Coronary artery (tissue), 2 donors: Measurements from ENCODE around the gene ASCC2.
"Not testable (repeated sequence)": the region's sequence is repeated elsewhere in the genome, so short reads cannot be mapped to it uniquely, and the experiment has no call there.

Source experiments
- DNase-seq: peaks from one replicate; pipeline ENCODE4 v3.0.0-alpha.2; 2017; ENCODE audit warnings: low spot score
- H3K27ac ChIP-seq, 2 donors: fragments of 200-600 bp; sonication (generic); one replicate each; pipeline ENCODE4 v1.5.1; 2016 to 2019
- H3K4me3 ChIP-seq: fragments of 200-600 bp; sonication (generic); 2 replicates; pipeline ENCODE4 v1.5.1; 2016; ENCODE audit warnings: mild to moderate bottlenecking, moderate library complexity
- TF ChIP-seq, protein P1 (sequence below): fragments of 200-600 bp; sonication (generic); IDR thresholded peaks from one replicate; pipeline ENCODE4 v1.5.1; 2019; ENCODE audit warnings: antibody characterized with exemption

The ASCC2 gene

DNA sequence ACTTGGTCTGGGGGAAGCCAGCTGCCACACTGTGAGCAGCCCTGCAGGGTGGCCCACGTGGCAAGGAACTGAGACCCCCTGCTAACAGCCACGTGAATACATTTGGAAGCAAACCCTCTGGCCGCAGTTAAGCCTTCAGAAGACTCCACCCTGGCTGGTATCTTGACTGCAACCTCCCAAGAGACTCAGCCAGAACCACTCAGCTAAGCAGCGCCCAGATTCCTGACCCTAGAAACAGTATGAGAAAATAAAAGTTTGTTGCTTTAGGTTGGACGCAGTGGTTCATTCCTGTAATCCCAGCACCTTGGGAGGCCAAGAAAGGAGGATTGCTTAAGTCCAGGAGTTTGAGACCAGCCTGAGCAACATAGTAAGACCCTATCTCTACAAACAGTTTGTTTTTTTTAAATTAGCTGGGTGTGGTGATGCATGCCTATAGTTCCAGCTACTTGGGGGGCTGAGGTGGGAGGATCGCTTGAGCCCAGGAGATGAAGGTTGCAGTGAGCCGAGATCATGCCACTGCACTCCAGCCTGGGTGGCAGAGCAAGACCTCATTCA is 79.9 kb downstream of the ASCC2 start:
- DNase-seq: no peak
- H3K4me3 ChIP-seq: no peak overlapping the region
- H3K27ac ChIP-seq: no peak overlapping the region
- TF ChIP-seq, protein P1, sequence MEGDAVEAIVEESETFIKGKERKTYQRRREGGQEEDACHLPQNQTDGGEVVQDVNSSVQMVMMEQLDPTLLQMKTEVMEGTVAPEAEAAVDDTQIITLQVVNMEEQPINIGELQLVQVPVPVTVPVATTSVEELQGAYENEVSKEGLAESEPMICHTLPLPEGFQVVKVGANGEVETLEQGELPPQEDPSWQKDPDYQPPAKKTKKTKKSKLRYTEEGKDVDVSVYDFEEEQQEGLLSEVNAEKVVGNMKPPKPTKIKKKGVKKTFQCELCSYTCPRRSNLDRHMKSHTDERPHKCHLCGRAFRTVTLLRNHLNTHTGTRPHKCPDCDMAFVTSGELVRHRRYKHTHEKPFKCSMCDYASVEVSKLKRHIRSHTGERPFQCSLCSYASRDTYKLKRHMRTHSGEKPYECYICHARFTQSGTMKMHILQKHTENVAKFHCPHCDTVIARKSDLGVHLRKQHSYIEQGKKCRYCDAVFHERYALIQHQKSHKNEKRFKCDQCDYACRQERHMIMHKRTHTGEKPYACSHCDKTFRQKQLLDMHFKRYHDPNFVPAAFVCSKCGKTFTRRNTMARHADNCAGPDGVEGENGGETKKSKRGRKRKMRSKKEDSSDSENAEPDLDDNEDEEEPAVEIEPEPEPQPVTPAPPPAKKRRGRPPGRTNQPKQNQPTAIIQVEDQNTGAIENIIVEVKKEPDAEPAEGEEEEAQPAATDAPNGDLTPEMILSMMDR: no peak

DNA sequence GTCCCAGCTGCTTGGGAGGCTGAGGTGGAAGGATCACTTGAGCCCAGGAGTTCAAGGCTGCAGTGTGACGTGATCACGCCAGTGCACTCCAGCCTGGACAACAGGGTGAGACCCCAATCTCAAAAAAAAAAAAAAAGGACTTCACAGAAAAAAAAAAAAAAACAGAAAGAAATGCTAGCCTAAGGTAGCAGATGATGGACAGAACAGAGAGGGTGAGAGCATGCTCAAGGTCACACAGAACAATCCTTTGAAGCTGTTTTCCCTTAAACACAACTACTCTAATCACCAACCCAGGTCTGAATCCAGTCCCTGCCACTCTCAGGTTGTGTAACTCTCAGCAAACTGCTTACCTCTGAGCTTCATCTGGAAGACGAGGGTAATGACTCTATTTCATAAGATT is 81.0 kb downstream of the ASCC2 start:
- DNase-seq: no peak
- TF ChIP-seq, protein P1: no peak
- Histone ChIP-seq H3K27ac (no peak overlapping the region), H3K4me3 (no peak overlapping the region)

DNA sequence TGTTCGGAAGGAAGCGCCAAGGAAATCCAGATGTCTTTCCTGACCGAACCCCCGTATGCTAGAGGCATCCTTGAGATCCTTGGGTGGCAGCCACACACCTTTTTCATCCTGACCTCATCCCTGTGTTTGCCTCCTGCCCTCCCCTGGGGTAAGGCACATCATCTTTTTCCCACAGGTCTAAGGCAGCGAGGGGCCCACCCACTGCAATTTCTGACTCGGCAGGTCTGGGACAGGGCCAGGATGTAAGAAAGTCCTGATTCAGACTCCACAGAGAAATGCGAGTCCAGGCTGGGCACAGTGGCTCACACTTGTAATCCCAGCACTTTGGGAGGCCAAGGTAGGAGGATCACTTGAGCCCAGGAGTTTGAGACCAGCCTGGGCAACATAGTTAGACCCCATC is 81.7 kb downstream of the ASCC2 start:
- Histone ChIP-seq H3K27ac (no peak overlapping the region), H3K4me3 (no peak overlapping the region)
- TF ChIP-seq, protein P1: no peak
- no peak for DNase-seq

DNA sequence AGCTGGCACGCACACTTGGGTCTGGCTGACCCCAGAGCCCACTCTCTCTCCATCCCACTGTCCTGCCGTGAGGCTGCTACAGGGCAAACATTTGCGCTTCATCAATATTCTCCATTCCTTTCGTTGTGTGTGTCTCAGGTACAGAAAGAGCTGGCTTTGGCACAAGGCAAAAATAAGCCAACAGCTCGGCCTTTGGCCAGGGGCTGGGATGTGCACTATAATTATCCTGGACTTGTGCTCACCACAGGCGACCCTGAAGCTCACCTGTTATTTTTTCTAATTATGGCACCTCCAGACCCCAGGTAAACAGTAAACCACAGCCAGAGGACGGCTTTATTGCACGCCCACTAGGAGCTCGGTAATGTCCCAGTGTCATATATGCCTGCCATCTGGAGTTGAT is 82.2 kb downstream of the ASCC2 start:
- TF ChIP-seq, protein P1: no peak
- no peak for DNase-seq

DNA sequence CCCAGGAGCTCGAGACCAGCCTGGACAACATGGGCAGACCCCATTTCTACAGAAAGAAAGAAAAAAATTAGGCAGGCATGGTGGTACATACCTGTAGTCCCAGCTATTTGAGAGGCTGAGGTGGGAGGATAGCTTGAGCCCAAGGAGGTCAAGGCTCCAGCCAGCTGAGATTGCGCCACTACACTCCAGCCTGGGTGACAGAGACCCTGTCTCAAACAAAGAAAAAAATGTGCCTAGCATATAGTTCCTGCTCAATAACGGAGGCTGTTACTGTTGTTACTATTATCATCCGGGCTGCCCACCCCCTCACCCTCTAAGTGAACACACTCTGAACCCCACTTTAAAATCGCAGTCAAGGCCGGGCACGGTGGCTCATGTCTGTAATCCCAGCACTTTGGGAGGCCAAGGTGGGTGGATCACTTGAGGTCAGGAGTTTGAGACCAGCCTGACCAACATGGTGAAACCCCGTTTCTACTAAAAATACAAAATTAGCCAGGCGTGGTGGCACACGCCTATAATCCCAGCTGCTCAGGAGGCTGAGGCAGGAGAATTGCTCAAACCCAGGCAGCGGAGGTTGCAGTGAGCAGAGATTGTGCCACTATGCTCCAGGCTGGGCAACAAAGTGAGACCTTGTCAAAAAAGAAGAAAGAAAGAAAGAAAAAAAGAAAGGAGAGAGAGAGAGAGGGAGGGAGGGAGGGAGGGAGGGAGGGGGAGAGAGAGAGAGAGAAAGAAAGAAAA is 83.2 kb downstream of the ASCC2 start:
- DNase-seq, H3K4me3 ChIP-seq, H3K27ac ChIP-seq: not testable (repeated sequence)

More for the DNA sequence above, 82.2 kb downstream of the ASCC2 start:
- Histone ChIP-seq H3K4me3 (no peak overlapping the region), H3K27ac (no peak overlapping the region)

DNA sequence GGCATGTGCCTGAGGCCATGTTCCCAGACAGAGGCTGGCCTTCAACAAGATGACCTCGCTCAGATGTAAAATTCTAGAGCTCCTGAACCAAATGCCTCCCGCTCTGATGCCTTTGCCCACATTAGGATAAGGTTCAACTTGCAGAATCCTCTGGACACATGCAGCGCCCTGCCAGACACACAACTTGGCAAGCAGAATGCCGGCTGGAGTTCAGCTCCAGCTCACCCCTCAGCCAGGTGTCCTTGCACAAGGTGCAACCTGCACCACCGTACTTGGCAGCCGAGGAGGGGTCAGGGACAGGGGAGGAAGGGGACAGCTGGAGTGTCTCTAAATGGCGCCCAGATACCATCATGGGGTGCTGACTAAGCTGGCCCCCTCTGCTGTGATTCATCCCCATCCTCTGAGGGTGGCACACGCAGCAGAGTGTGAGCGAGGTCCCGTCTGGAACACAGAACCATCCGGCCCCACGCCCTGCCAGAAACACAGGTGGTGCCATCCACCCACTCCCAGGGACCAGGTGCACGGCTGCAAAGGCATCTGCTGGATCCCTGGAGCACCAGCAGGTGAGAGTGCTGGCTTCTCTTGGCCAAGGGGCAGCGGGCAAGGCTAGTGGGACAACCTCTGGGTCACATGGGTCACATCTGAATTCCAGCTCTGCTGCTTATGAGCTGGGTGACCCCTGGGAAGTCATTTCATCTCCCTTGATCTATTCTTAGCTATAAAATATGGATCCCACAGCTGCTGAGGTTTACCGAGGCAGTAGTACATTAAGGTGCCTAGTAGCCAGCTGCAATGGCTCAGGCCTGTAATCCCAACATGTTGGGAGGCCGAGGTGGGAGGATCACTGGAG is 84.0 kb downstream of the ASCC2 start:
- Histone ChIP-seq H3K27ac (no peak overlapping the region), H3K4me3 (no peak overlapping the region)
- no peak for DNase-seq
- TF ChIP-seq, protein P1: no peak

DNA sequence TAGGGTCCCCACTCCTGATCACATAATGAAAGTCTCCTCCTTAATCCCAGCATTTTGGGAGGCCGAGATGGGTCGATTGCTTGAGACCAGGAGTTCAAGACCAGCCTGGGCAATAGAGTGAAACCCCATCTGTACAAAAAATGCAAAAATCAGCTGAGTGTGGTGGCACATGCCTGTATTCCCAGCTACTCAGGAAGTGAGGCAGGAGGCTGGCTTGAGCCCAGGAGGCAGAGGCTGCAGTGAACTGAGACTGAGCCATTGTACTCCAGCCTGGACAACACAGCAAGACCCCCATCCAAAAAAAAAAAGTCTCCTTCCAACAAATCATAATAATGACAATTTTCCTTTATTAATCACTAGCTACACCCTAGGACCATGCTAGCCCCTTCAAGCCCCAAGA is 86.4 kb downstream of the ASCC2 start:
- DNase-seq: no peak
- TF ChIP-seq, protein P1: no peak
- no peak overlapping the region for H3K27ac ChIP-seq
- H3K4me3 ChIP-seq: no peak overlapping the region
